ENCODE results near the gene INVS.

- TF ChIP-seq GATA3 (IDR thresholded peaks at IDR 0.05; ENCODE audit: low read depth, low read length), result no peak
- TF ChIP-seq GATA2 (IDR thresholded peaks at IDR 0.05; ENCODE audit: low read depth, low read length), result no peak
Observed at GRCh38 chr9:100126423-100126822, 27.4 kb downstream of the INVS start.
